GM19328 (cell line): ENCODE measurements around the gene EFCAB10.
A peak's percentile ranks its signal among the peaks of the same experiment; 100 is the strongest.
"Not testable (repeated sequence)": the region's sequence is repeated elsewhere in the genome, so short reads cannot be mapped to it uniquely, and the experiment has no call there.

Experiments used
- ATAC-seq: cut with Tn5 transposase; IDR thresholded peaks from one replicate; pipeline ENCODE4 v1.9.1; 2021; ENCODE audit warnings: mild to moderate bottlenecking, moderate library complexity; ENCODE audit not compliant: unreplicated experiment

Gene EFCAB10

GRCh38 chr7:105531792-105532671 lies 49.3 kb downstream of the EFCAB10 start, which contains the start of gene RINT1:
RINT1 (plus strand) TSS chr7:105532201; CDS start chr7:105532316, 115 bp downstream.
- ATAC-seq = peak; percentile 92

- ATAC-seq = no peak
These were observed 50.7 kb downstream of the EFCAB10 start for GRCh38 chr7:105530546-105530945.

- no peak for ATAC-seq
These were observed 51.2 kb downstream of the EFCAB10 start for GRCh38 chr7:105530126-105530525.

- ATAC-seq = not testable (repeated sequence)
These were observed 53.6 kb downstream of the EFCAB10 start for GRCh38 chr7:105527737-105528136.

DNA sequence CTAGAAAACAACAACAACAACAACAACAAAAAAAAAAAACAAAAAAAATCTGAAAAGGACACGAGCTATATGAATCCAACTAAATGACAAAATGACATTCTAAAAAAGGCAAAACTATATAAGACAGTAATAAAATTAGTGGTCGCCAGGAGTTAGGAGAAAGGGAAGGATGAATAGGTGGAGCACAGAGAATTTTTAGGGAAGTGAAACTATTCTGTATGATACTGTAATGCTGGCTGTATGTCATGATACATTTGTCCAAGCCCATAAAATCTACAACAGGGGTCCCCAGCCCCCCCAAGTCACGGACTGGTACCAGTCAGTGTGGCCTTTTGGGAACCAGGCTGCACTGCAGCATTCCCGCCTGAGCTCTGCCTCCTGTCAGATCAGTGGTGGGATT lies 56.5 kb downstream of the EFCAB10 start:
- no peak for ATAC-seq

DNA sequence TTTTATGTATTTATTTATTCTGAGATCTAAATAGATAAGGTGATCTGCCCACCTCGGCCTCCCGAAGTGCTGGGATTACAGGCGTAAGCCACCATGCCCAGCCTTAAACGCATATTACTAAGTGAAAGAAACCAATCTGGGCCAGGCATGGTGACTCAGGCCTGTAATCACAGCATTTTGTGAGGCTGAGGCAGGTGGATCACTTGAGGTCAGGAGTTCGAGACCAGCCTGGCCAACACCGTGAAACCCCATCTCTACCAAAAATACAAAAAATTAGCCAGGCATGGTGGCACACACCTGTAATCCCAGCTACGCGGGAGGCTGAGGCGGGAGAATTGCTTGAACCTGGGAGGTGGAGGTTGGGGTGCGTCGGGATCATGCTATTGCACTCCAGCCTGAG lies 56.9 kb downstream of the EFCAB10 start:
- ATAC-seq = not testable (repeated sequence)

- peak; percentile 84 for ATAC-seq
These were observed 59.4 kb downstream of the EFCAB10 start, which contains the start of gene PUS7 for GRCh38 chr7:105521717-105522463. PUS7 (minus strand) TSS chr7:105522271; CDS start chr7:105508512, 13,759 bp downstream.

DNA sequence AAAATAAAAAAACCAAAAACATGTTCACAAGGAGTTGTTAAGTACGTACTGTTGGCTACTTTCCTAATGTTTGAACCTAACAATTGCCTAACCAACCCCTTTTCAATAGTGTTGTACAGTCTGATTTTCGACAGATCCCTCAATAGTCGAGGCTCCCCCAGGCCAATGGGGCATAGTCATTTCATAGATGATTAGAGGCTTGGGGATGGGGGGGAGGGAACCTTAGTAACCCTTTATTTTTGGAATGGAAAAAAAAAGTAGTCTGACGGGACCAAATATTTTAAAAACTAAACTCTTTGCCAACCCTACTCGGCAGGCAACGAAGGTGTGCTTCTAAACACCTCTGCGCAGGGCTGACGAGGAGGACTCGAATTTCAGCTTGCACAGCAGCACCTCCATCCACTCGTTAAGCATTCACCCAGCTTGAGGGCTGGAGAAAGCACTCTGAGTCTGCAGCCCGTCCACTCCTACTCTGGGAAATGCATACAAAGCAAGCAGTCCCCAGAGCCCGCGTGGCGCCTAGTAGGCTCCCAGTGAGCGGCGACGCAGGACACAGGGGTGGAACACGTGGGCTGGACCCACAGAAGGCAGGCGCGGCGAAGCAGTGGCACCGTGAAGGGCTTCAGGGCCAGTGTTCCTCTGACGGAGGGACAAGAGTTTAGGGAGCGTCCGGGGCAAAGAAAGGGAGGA lies 60.1 kb downstream of the EFCAB10 start:
- peak; percentile 26 for ATAC-seq

- not testable (repeated sequence) for ATAC-seq
These were observed 60.7 kb downstream of the EFCAB10 start for GRCh38 chr7:105520620-105521019.

GRCh38 chr7:105519353-105519752 lies 61.9 kb downstream of the EFCAB10 start:
- ATAC-seq = no peak

- not testable (repeated sequence) for ATAC-seq
These were observed 65.7 kb downstream of the EFCAB10 start for GRCh38 chr7:105515610-105516009.
